KMS-11 (cell line): ENCODE measurements around the gene SPATA2.
A peak's percentile ranks its signal among the peaks of the same experiment; 100 is the strongest.

Experiments used
- H2AFZ ChIP-seq: fragments of 200-600 bp; sonication (generic); 2 replicates; pipeline ENCODE4 v1.6.1; 2016; ENCODE audit warnings: antibody characterized with exemption, mixed run types, low read depth
- H3K27ac ChIP-seq: fragments of 200-600 bp; sonication (generic); 2 replicates; pipeline ENCODE4 v1.6.1; 2016; ENCODE audit warnings: mild to moderate bottlenecking, mixed run types
- H3K27me3 ChIP-seq: fragments of 200-600 bp; sonication (generic); 2 replicates; pipeline ENCODE4 v1.6.1; 2017; ENCODE audit warnings: mild to moderate bottlenecking, low read depth, mixed run types, moderate library complexity; ENCODE audit not compliant: insufficient read depth
- H3K36me3 ChIP-seq: fragments of 200-600 bp; sonication (generic); 2 replicates; pipeline ENCODE4 v1.6.1; 2017; ENCODE audit warnings: mild to moderate bottlenecking, mixed run types; ENCODE audit not compliant: insufficient read depth
- H3K4me1 ChIP-seq: fragments of 200-600 bp; sonication (generic); 2 replicates; pipeline ENCODE4 v1.6.1; 2016; ENCODE audit warnings: mild to moderate bottlenecking, low read depth, mixed run types; ENCODE audit not compliant: poor library complexity, severe bottlenecking
- H3K4me2 ChIP-seq: fragments of 200-600 bp; sonication (generic); 2 replicates; pipeline ENCODE4 v1.7.0; 2016; ENCODE audit warnings: mild to moderate bottlenecking, mixed run types
- H3K4me3 ChIP-seq: fragments of 200-600 bp; sonication (generic); IDR thresholded peaks from 2 replicates; pipeline ENCODE4 v1.6.1; 2017; ENCODE audit warnings: low read depth, low read length, mixed read lengths; ENCODE audit not compliant: insufficient read depth
- H3K79me2 ChIP-seq: fragments of 200-600 bp; sonication (generic); 2 replicates; pipeline ENCODE4 v1.6.1; 2016; ENCODE audit warnings: low read depth, mixed run types; ENCODE audit not compliant: insufficient read depth
- H3K9ac ChIP-seq: fragments of 200-600 bp; sonication (generic); 2 replicates; pipeline ENCODE4 v1.6.1; 2016; ENCODE audit warnings: mild to moderate bottlenecking, mixed run types
- H4K20me1 ChIP-seq: fragments of 200-600 bp; sonication (generic); 2 replicates; pipeline ENCODE4 v1.6.1; 2016; ENCODE audit warnings: mild to moderate bottlenecking, mixed run types; ENCODE audit not compliant: insufficient read depth
- CTCF ChIP-seq: fragments of 200-600 bp; sonication (generic); conservative IDR thresholded peaks from 2 replicates; pipeline ENCODE4 v1.6.1; 2017; ENCODE audit warnings: low read depth, mild to moderate bottlenecking, antibody characterized with exemption, low read length, moderate library complexity, mixed read lengths

The SPATA2 gene

GRCh38 chr20:49888212-49889000, 26.9 kb downstream of the SPATA2 start:
- TF ChIP-seq CTCF: peak; percentile 98
- Histone ChIP-seq H3K27ac (peak overlapping the region; percentile 63), H3K36me3 (no peaks in the 10 kb centered on the region), H3K4me2 (peak overlapping the region; percentile 66), H3K4me1 (peaks cover 69% of the 10 kb centered on the region), H3K27me3 (no peaks in the 10 kb centered on the region), H2AFZ (no peak overlapping the region), H3K79me2 (no peaks in the 10 kb centered on the region), H3K9ac (peak overlapping the region; percentile 4; the same call in 1 of the 2 replicates), H3K4me3 (no peak overlapping the region), H4K20me1 (no peaks in the 10 kb centered on the region)

- Histone ChIP-seq H3K36me3 (no peaks in the 10 kb centered on the region), H3K79me2 (no peaks in the 10 kb centered on the region), H3K4me3 (no peak overlapping the region), H3K4me1 (peaks cover 75% of the 10 kb centered on the region), H2AFZ (no peak overlapping the region), H3K4me2 (peak overlapping the region; percentile 66), H3K27ac (peak overlapping the region; percentile 63), H3K27me3 (no peaks in the 10 kb centered on the region), H4K20me1 (no peaks in the 10 kb centered on the region), H3K9ac (no peak overlapping the region; the same call in 1 of the 2 replicates)
- no peak for TF ChIP-seq CTCF
Measured at GRCh38 chr20:49887251-49888211, 27.8 kb downstream of the SPATA2 start.

DNA sequence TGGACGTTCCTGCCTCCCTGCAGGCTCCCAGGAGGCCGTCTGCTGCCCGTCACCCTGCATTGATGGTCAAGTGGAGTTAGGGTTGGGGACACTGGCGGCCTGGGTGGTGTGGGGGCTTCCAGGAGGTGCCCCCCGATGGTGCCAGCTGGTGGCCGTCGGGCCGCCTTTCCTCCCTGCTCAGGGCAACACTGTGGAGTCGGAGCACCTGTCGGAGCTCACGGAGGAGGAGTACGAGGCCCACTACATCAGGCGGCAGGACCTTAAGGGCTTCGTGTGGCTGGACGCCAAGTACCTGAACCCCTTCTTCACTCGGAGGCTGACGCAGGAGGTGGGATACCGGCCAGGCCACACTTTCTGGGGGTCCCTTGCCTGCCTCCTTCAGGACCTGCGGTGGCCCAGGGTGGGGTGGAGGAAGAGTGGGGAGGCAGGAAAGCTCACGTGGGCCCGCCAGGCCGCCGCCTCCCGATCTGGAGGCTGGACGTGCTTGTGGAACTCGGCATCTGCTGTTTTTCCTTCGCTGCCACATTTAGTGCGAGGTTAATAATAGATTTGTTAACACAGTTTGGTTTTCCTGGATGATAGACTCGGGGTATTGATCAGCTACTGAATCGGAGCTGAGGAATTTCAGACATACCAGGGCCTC, 28.6 kb downstream of the SPATA2 start:
- H2AFZ ChIP-seq: no peak overlapping the region
- no peaks in the 10 kb centered on the region for H3K27me3 ChIP-seq
- H3K27ac ChIP-seq: peak overlapping the region; percentile 63
- peaks cover 83% of the 10 kb centered on the region for H3K4me1 ChIP-seq
- peak overlapping the region; percentile 66 for H3K4me2 ChIP-seq
- no peak overlapping the region for H3K4me3 ChIP-seq
- H3K9ac ChIP-seq: no peak overlapping the region; the same call in 1 of the 2 replicates
- no peaks in the 10 kb centered on the region for H3K36me3 ChIP-seq
- H4K20me1 ChIP-seq: no peaks in the 10 kb centered on the region
- TF ChIP-seq CTCF: no peak
- no peaks in the 10 kb centered on the region for H3K79me2 ChIP-seq

GRCh38 chr20:49885558-49886332, 29.6 kb downstream of the SPATA2 start:
- no peak overlapping the region for H3K4me3 ChIP-seq
- no peaks in the 10 kb centered on the region for H4K20me1 ChIP-seq
- H3K27ac ChIP-seq: peak overlapping the region; percentile 63
- peaks cover 92% of the 10 kb centered on the region for H3K4me1 ChIP-seq
- no peak for TF ChIP-seq CTCF
- H2AFZ ChIP-seq: no peak overlapping the region
- no peaks in the 10 kb centered on the region for H3K79me2 ChIP-seq
- H3K36me3 ChIP-seq: no peaks in the 10 kb centered on the region
- H3K4me2 ChIP-seq: peak overlapping the region; percentile 66
- peak overlapping the region; percentile 2; the same call in 1 of the 2 replicates for H3K9ac ChIP-seq
- H3K27me3 ChIP-seq: no peaks in the 10 kb centered on the region
